Measurements from ENCODE around the gene CIAO3.

Gene CIAO3

GRCh38 chr16:687499-687898 lies 53.3 kb downstream of the CIAO3 start:
- no peak for DNase-seq

- DNase-seq, result no peak
These were observed 54.1 kb downstream of the CIAO3 start for GRCh38 chr16:686459-687260.

GRCh38 chr16:685967-686366 lies 54.8 kb downstream of the CIAO3 start:
- no peak for DNase-seq

GRCh38 chr16:684961-685696 lies 55.7 kb downstream of the CIAO3 start:
- no peak for DNase-seq

- peak; percentile 97 to 98 for DNase-seq
These were observed 56.6 kb downstream of the CIAO3 start, which contains the start of gene JMJD8 for GRCh38 chr16:684071-684794. JMJD8 (minus strand) TSS chr16:684334; CDS start chr16:684319, 15 bp downstream.

GRCh38 chr16:683396-684070 lies 57.3 kb downstream of the CIAO3 start:
- DNase-seq, result peak; percentile 32 to 35

GRCh38 chr16:682493-683395 lies 58.1 kb downstream of the CIAO3 start:
- DNase-seq, result no peak

- no peak for DNase-seq
These were observed 58.9 kb downstream of the CIAO3 start for GRCh38 chr16:681746-682427.

GRCh38 chr16:680967-681745 lies 59.6 kb downstream of the CIAO3 start:
- DNase-seq, result peak in 1 of 2 experiments; percentile 30

GRCh38 chr16:680625-680945 lies 60.2 kb downstream of the CIAO3 start:
- DNase-seq, result no peak

GRCh38 chr16:679814-680624 lies 60.8 kb downstream of the CIAO3 start, which contains the start of gene STUB1:
STUB1 (plus strand) TSS chr16:680410; CDS start chr16:680526, 116 bp downstream.
- DNase-seq, result peak; percentile 89 to 91

Data from activated CD4-positive, alpha-beta T cell treated with anti-CD3 and anti-CD28 coated beads, Interleukin-2, amount 50 U/mL, for 48 hours (primary cell).